GDM1 (cell line): ENCODE results near the gene SEMA5A.

Experiments
- DNase-seq: peaks from one replicate; lab custom pipeline; 2025; lab: John Stamatoyannopoulos, UW

SEMA5A gene

DNA sequence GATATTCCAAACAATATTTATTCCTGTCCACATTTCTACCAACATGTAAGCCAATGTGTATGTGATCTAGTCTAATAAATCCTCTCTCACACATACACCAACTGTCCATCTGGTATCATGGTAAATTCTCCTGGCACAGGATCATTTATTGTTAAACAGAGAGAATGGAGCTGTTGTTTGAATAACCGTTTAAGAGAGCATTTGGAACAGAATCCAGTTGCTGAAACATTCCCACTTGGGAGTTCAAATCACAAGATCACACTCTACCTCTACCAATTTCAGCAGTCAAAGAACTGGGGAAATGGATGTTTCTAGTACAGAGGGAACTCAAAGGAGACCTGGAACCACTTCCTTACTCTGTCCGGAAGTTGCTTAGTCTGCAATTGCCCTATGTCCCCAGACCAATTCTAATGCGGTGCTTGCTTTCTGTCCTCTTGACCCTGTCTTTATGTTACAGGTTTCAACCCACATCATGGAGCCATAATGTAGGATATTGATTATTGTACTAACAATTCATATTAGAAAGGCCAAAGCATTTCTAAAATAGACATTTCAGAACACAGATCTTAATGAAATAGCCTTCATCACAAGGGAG is 488.4 kb downstream of the SEMA5A start:
- no peak for DNase-seq

DNA sequence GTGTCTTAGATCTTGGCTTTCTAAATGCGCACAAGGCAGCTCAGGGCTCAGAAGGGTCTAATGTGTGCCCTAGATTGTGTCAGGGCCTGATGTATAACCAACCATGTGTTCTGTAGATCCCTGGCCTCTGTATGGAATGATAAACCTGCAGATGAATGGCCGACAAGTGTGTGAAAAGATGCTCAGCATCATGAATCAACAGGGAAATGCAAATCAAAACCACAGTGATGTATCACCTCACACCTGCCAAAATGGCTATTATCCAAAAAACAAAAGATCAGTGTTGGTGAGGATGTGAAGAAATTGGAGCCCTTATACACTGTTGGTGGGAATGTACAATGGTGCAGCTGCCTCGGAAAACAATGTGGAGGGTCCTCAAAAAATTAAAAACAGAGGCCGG is 489.8 kb downstream of the SEMA5A start:
- DNase-seq = no peak

DNA sequence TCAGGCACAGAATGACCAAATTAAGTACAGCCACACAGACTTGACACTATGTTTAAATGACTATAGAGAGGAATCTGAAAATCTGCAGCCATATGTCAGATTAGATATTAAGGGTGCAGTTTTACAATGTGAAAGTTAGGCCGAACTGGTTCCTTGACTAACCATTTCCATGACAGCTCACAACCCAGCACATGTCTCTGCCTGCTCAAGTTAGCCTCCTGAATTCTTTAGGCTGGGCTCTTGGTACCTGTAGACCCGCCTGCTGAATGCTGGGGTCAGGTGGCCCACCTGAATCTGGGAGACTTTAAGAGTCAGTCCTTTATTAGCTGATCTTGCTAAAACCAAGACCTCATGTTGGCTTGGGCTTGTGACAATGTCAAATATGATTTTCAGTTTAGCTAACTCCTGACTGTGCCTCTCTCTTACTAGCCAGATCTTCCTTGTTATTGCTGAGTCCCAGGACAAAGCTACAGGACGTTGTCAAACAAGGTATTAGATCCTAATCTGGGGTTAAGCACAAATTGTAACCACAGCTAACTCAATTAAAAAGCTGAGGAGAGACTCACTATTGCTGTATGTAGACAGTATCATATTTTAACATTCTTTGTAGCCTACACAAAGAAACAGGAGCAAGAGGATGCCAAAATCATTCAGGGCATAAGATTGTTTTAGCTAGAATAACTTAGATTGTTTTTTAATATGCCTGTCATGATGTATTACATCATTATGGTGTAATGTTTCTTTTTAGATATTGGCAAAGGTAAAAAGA is 490.9 kb downstream of the SEMA5A start:
- no peak for DNase-seq

DNA sequence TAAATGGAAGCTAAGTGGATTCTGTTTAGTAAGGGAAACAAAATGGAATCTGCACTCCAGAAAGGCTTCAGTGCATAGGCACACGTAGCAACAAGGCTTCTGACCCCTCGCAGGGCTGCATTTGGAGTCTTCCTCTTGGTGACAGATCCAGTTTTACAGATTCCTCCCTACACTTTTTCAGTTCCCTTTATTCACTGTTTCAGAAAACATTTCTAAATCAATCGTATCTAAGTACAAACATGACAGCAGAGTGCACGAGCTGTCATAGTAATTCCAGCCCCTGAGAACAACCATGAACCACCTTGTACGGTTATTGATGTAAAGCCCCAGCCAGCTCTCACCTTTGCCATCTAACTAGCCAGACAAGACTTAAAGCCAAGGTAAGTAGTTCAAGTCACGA is 491.6 kb downstream of the SEMA5A start:
- no peak for DNase-seq

DNA sequence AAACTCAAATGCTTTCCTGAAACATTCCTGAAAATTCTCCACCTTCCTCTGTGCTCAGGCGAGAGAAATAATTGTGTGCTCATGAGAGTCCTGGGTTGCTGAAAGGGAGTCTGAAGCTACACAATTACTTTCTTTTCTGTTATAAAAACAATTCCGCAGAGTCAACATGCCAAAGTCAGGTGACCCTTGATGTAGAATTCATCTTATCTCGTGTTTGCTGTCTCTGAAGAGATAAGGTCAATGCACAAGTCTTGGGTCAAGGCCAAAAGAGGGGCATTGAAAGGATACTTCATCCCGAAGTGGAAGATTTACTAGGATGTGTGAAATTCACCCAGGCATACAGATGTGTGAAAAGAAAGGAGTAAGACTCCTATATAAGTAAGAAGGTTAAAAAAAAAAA is 493.5 kb downstream of the SEMA5A start:
- DNase-seq = no peak

DNA sequence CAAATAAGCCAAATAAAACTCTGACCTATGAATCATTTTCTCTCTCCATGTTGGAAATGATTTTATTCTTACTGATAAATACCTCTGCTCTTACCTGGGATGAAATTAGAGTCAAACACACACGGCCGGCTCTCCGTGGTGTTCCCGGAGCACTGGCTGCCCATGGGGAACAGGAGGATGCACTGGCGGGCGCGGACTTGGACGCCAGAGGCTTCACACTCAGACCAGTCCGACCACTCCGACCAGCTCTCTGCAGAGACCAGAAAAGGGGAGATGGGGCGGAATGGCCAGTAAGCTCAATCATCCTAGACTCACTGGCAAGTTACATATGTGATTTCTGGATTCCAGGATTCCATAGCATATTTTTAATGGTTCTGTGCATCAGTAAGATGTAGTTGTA is 494.1 kb downstream of the SEMA5A start:
- no peak for DNase-seq

DNA sequence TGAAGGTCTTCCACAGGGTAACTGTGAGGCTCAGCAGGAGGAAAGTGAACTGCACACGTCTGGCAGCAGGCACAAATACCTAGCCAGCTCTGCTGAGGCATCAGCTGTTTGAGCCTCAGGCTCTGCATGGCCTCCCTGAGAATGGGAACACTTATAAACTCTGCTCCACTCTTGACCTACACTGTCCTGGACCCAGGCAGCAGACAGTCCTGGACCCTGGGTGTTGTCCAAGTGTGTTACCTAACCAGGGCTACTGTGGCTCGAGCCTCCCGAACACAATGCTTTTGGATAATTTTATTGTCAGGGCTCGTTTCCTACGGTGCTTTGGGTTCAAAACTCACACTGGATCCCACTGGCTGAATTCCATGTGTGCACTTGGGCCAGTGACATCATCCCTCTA is 497.9 kb downstream of the SEMA5A start:
- no peak for DNase-seq

DNA sequence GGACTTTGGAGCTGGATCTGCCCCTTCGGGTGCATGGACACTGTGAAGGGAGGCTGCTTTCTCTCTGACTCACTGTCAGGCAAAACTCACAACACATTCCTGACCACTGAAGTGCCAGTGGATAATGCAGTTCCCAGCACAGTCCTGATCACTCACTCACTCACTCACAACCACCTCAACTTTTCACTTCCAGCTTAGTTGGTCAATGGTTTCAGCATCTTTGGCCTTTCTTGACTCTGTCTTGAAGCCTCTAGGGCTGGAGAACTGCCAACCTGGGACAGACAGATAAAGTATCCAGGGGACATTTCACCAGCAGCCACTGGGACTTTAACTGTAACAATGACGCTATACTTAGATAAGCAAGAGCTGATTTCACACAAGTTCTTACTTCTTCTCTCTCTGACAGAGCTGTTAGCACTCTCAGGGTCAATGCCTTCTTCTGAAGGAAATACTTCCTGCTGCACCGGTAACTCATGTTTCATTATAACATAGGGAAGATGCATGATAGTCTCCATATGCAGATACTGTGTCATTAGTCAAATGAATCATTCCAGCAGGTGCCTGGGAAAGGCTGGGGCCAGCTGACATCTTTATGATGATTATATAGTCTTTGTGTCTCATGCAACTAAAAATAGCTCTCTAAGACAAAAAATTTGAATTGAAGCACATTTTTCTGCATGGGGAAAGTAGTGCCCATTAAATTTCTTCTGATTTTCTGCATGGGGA is 499.0 kb downstream of the SEMA5A start:
- no peak for DNase-seq

DNA sequence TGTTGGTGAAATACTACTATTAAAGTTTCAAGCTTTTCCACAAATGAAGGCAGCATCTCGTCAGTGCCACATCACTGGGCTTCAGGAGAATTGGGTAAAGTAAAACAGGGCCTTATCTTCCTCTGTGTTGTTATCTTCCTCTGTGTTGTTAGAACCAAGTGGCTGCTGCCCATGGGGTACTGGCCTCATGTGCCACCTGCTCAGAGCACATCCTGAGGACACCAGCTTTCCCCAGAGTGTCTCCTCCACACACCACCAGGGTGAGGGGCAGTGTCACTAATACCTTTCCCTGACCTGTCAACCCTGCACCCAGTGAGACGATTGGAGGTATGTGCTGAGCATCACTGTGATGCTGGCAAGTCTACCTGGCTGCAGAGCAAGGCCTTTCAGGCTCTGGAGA is 499.9 kb downstream of the SEMA5A start:
- no peak for DNase-seq

DNA sequence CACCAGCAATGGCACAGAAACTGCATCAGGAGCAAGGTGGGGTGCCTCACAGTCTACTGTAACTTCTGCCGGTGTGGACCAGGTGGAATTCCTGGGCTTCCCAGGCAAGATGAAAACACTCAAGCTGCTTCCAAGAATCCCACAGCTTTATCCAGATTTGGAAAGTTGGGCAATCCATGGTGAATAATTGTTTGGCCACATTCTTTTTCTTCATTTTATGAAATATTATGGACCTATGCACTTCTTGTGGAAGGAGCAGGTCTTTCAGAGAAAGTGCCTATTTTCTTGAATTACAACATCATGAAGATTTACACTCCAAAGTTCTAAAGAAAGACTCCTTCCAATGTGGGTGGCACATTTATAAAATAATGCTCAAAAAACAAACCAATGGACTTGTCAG is 503.6 kb downstream of the SEMA5A start:
- DNase-seq = no peak

DNA sequence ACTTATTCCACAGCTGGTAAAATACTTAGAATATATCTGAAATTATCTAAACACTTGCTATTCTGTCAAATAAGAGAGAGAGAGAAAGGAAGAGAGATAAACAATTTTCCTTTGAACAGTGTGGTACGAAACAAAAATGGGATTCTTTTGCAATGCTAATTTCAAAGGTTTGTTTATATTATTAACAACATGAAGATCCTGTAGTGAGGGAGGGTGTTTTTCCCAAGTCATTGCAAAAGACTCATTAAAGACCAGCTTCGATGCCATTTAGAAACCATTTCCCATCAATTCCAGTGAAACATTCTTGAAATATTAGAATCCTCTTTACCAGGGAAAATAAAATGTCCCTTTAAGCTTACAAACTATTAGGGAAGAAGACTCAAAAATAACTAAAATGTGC is 505.4 kb downstream of the SEMA5A start:
- no peak for DNase-seq

DNA sequence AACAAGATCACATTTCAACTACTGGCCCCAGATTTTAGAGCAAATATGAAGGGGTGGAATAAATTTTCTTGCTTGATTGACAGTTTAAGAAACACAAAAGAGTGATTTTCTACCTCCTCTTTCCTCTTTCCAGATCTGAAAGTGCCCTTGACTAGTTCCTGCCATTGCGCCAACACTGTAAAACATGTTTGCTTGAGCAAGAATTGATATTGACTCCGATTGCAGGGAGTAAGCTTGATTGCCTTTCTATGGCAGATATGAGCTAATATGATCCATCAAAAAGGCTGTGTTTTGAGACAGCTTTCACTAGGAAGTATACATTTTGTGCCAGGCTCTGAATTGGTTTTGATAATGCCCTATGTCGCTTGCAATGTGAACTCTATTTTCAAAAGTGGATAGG is 508.8 kb downstream of the SEMA5A start:
- no peak for DNase-seq

DNA sequence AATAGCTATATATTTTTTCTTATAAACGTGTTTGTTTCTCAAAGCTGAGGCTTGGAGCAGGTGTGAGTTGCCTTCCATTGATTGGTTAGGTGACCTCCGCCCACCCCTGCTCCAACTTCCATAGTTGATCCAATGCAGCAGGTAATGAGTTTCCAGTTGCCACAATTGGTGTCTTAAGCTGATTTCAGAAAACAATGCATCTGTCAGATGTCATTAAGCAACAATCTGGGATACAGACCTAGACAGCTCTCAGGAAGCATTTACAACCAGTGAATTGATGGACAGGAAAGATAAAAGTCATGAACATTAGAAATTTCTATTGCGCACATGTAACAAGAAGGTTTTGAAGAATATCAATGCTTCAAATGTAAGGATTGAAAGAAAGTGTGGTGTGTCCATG is 510.5 kb downstream of the SEMA5A start:
- no peak for DNase-seq

DNA sequence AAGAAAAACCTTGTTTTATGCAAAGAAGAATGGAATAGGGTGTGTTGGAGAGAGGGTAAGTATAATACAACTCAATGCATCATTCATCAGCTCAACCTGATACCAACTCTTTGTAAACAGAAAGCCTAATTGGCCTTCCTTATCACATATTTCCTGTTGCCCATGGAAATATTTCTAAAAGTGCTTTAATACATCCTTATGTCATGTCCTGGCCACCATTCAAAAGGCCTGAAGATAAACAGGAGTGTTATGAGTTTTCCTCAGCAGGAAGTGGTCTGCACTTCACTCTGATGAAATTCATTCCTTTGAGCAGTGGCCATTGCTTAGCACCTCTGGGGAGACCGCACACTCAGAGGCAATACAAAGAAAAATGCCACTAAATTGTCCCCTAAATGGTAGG is 511.2 kb downstream of the SEMA5A start:
- DNase-seq = no peak

DNA sequence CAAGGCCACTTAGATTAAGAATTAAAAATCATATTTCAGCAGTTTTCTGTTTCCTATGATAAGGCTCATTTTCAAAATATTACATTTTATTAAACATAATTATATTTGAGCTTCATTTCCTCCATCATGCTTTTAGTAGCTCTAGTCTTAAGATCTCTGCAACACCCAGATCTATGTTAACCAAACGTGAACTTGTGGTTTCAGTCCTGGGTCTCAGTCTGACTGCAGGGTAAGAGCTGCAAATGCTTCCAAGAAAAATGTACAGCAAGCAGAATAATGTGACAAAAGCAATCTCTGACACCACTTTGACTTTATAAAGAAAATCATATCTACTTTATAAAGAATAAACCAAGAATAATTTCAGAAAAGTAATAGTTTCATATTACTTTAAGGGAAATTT is 512.4 kb downstream of the SEMA5A start:
- DNase-seq = no peak

DNA sequence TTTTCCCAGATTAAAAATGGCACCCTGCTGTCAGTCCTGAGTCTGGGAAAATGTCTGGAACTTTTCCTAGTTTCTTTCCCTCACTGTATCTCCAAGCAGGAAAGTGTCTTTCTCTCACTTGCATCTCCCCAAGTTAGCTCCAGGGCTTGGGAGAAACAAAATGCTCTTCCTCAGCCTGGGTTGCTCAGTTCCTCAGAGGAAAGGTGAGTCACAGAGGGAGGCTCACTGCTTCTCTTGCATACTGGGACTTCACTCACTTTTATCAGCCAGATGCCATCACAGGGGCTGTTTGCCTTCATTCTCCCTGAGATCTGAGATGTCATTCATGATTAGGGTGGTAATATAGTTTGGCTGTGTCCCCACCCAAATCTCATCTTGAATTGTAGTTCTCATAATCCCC is 519.9 kb downstream of the SEMA5A start:
- no peak for DNase-seq

DNA sequence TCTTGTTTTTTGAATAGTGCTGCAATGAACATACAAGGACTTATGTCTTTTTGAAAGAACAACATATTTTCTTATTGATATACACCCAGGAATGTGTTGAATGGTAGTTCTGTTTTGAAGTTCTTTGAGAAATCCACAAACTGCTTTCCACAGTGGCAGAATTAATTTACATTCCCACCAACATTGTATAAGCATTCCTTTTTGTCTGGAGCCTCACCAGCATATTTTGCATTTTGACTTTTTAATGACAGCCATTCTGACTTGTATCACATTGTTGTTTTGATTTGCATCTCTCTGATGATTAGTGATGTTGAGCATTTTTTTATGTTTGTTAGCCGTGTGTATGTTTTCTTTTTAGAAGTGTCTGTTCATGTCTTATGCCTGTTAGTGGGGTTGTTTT is 524.9 kb downstream of the SEMA5A start:
- no peak for DNase-seq

DNA sequence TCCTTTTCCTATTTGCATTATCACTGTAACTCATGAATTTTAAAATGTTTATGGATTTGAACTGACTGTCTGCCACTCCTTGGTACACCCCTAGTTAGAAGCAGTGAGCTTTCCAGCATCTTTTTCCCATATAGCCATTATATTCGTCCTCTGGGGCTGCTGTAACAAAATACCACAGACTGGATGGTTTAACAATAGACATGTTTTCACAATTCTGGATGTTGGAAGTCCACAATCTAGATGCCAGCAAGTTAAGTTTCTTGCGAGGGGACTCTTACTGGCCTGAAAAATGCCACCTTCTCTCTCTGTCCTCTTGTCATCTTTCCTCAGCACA is 530.0 kb downstream of the SEMA5A start:
- no peak for DNase-seq

DNA sequence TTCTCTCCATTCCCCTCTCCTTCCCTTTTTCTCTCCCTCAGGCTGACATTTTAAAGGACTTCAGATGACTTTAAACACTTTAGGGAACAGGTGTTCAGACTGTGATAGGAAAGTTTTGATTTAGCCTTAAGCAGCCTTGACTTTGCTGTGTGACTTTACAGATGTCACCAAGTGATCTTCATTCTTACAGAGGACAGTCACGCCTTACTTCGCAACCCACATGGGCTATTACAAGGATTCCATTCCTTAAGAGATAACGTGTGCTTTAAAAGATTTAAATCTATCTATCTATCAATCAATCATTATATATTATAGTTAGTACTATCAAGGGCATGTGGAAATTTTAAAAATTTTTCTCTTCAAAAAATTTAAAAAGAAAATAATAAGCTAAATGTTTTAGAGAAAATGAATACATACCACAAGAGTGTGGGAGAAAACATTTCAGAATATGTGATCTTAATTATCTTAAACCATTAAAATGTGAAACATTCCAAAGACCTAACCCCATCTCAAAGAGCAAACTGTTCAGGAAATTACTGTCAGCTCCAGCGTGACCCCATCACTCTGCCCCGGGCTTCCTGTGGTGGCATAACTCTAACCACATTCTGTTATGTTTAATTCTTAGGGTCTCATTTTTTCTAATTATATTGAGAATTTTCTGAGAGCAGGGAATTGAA is 530.5 kb downstream of the SEMA5A start:
- no peak for DNase-seq

DNA sequence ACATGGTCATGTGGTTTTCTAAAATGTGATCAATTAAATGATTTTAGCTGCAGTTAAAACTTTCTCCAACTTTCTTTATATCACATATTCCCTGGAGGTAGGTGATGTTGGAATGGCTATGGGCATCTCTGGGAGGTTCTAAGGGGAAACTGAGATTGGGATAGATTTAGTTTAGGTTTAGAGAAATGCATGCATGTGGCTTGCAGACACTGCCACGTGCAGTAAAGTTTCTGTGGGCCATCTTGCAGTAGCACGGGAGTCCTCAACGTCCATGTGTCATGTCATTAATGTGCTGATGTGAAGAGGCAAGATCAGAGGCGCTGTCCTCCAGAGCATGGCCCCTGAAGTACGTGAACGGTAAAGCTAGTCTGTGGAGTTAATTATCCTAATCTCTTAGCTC is 532.7 kb downstream of the SEMA5A start:
- DNase-seq = no peak

DNA sequence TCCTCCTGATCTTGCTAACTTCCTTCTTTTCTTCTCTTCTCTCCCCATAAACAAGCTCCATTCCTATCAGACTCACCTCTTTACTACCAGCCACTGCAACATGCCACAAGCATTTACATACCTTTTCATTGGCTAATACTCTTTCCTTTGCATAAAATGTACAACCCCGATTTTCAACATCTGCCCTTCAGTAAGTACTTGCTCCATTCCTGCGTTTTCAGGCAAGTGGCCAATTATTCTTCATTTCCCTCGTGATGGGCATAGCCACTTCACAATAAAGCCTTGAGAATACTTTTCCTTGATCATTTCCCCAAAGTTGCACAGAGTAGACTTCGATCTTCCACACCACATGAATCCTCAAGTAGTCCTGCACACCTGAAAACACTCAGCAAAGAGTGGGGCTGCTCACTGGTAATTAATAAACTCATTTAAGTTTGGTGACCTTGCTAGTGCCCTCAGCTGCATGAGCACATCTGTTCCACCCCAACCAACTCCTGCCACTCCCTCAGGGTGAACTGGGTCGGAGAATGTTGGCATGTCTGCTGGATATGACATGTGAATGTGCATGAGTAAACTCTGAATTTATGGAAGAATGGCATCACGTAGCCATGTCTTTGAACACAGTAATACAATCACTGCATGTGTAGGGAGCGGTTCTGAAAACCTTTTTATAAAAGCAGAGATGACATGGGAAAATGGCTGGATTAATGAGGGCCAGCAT is 535.8 kb downstream of the SEMA5A start:
- no peak for DNase-seq

DNA sequence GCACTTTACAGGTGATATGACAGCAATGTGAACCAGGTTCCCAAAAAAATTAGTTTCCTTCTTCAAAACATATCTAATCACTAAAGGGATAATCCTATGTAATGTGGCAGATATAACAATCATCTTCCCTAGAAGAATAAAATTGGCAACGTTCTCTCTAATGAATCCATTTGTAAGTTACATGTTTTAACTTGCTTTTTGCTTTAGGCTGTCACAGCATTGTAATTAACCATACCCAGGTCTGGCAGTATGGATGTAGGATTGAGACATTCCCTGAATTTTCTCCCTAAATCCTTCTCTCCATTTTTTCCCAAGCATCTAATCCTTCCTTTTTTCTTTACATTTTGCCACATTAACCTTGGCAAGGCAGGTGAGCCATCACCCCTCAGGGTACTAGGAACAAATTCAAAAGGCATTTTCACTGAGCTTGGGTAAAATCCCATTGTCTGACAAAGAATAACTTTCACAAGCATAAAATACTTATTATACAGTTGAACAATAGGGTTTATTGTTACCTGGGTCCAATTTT is 548.3 kb downstream of the SEMA5A start:
- no peak for DNase-seq
